Right renal pelvis (tissue), 4 donors: ENCODE measurements around the gene KRT79. TPM values are rescaled to one million over a fixed set of nuclear protein-coding genes. Genes with fewer than 3 reads are reported as not detected.
"Not testable (repeated sequence)": the region's sequence is repeated elsewhere in the genome, so short reads cannot be mapped to it uniquely, and the experiment has no call there.

Experiments used
- DNase-seq, 4 donors: peaks; one replicate each; pipeline ENCODE4 v3.0.0-alpha.2; 2013; ENCODE audit warnings: low read depth in 4 of 4, low spot score in 3 of 4, missing footprints in 1 of 4
- polyA plus RNA-seq, 4 donors: library from polyadenylated mRNA; unstranded; fragments of 120-200 nt; gene quantifications; one replicate each; pipeline ENCODE4 v1.2.1, GENCODE V29; 2013; ENCODE audit not compliant: insufficient read length in 4 of 4

KRT79 gene
- polyA plus RNA-seq, 4 donors, result not detected

DNA sequence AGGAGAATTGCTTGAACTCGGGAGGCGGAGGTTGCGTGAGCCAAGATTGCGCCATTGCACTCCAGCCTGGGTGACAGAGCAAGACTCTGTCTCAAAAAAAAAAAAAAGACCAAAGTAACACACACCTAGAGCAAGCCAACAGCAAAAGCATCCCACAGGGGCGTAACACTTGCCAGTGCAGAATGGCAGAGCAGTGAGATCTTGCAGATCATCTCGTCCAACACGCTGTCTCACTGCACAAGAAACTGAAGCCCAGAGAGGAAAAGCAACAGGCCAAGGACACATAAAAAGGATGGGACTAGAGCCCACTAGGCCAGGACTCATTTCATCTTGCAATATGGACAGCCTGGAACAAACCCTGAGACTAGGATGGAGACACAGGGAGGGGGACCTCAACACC lies 27.4 kb upstream of the KRT79 start:
- DNase-seq, result no peak

GRCh38 chr12:52860102-52860823 lies 26.2 kb upstream of the KRT79 start:
- DNase-seq, result no peak

DNA sequence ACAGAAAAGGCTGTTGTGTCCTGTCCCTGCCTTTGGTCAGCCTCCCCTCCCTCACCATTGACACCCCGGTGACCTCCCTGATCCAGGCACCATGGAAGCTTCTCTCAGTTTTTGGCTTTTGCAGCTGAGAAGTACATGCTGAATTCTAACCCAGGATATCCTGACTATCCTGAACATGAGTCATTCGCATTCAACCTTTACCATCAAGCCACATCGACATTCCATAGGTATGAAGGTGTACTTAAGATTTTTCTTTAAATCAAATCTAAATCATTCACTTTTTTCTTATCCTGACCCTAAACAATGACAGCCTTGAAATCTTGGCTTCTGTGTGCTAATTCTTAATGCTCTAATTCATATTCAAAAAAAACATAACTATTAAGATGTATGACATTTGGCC lies 23.4 kb upstream of the KRT79 start:
- no peak for DNase-seq

GRCh38 chr12:52856787-52857186 lies 22.7 kb upstream of the KRT79 start:
- no peak for DNase-seq

DNA sequence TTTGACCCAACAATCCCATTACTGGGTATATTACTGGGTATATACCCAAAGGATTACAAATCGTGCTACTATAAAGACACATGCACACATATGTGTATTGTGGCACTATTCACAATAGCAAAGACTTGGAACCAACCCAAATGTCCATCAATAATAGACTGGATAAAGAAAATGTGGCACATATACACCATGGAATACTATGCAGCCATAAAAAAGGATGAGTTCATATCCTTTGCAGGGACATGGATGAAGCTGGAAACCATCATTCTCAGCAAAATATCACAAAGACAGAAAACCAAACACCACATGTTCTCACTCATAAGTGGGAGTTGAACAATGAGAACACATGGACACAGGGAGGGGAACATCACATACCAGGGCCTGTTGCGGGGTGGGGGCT lies 22.0 kb upstream of the KRT79 start:
- not testable (repeated sequence) for DNase-seq

GRCh38 chr12:52851787-52852186 lies 17.7 kb upstream of the KRT79 start:
- DNase-seq, result no peak

GRCh38 chr12:52850681-52851080 lies 16.6 kb upstream of the KRT79 start:
- no peak for DNase-seq

DNA sequence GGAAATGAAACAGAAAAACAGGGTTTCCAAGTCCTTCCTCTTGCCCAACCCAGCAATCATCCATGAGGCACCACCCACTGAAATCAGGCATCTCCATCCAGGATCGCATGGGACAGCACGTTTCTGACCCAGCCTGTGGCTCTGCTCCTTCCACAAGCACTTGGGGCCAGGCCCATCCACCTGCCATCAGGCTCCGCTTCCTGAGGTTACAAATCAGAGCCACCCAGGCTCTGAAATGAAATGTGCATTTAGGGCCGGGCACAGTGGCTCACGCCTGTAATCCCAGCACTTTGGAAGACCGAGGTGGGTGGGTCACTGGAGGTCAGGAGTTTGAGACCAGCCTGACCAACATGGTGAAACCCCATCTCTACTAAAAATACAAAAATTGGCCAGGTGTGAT lies 15.4 kb upstream of the KRT79 start:
- DNase-seq, result no peak

DNA sequence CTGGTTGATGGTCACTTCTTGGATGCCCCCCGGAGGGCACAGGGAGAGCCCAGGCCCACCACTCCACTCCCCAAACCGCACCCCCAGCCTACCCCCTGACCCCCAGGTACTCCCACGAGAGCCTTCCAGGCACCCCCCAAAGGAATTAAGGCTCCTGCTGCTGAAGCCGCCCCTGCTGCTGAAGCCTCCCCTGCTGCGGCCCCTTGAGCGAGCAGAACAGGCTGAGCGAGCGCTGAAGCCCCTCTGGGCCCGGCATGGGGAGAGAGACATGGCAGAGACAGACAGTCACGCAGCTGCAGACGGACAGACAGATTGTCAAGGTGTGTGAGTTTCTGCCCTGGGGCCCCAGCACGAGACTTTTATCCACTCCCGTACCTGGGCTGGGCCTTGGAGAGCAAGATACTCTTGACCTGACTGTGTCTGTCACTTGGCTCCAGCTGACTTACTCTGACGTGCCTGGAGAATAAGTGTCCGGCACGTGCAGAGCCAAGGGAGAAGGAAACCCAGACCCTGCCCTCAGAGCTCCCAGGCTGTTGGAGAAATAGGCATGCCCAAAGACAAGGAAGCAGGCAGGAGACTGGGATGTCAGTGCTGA lies 14.6 kb upstream of the KRT79 start, which contains the start of gene KRT78:
Gene KRT78, minus strand, starts transcription at position 334 of the 595 bp plus-strand sequence. Its CDS starts 64 bp downstream, at position 270.
- no peak for DNase-seq

GRCh38 chr12:52847335-52848102 lies 13.4 kb upstream of the KRT79 start:
- DNase-seq, result no peak

DNA sequence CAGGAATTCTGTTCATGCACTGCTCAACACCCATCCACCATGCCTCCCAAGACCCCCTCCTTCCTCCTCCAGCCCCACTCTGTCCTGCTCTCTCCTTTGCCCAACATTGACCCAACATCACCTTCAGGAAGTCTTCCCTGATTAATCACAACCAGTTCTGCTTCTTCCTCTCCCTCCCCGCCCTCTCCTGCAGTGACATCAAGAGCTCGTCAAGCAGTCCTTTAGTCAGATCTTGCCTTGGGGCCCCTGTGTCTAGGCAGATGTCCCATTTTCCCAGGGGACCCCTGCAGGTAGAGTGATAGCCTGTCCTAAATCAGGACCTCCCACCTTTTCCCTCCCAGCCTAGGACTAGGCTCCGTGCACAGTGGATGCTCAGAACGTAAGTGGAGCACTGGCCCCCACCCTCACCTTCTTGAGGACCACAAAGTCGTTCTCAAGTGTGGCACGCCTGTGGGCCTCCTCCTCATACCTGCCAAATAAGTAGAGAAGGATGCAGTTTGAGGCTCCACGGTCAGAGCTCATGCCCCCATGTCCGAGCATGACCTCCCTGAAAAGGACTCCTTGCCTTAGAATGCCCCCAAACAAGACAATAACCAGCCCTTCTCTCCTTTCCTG lies 12.4 kb upstream of the KRT79 start:
- no peak for DNase-seq

DNA sequence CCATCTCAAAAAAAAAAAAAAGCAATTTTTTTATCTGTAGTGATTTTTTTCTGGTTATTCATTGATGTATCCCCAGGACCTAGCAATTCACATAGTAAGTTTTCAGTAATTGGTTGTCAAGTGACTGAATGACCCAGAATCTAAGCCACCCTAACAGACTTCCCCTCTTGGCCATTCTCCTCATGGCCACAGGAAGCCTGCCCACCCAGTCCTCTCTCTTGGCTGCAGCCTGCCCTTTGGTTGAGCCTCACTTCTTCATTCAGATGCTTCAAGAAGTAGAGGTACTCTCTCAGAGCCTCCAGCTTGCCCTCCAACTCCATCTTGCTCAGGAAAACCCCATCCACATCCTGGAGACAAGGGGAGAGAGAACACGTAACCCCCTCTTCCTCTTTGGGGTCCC lies 11.8 kb upstream of the KRT79 start:
- no peak for DNase-seq

- DNase-seq, result no peak
Observed at GRCh38 chr12:52844386-52844785, 10.3 kb upstream of the KRT79 start.

GRCh38 chr12:52839436-52840105 lies 5.5 kb upstream of the KRT79 start:
- DNase-seq, result no peak

- no peak for DNase-seq
Observed at GRCh38 chr12:52838609-52839435, 4.7 kb upstream of the KRT79 start.

DNA sequence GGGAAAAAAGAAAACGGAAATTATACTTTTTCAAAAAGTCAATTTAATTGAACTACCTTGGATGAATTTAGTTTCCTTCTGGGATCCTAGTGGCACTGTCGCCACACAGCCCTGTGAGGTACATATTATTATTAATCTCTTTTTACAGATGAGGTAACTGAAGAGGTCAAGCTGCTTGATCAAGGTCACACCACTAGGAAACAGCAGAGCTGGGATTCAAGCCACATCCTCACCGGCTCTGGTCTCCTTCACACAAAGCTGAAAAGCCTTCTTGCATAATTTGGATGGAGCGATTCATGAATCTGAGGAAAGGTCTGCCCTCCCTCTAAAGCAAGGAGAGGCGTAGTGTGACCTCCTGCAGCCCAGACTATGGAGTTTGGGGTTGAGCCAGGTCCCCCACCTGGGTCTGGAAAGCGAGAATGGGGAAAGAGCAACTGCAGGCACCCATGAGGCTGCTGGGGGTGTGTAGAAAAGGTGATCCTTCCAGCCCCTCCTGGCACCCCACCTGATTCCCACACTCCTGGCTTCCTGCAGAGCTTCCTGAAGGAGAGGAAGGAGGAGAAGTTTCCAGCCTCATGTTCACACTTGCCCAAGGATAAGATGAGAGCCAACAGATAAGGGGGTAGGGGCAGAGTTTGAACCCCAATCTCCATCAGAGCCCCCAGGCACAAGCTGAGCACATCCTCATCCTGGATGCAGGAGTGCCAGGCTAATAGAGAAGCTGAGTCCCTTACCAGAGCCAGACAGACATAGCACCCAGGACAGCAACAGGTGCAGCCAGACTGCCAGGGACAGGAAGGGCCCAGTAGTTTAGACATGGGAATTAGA lies 3.9 kb upstream of the KRT79 start:
- DNase-seq, result no peak

GRCh38 chr12:52837413-52837741 lies 3.3 kb upstream of the KRT79 start:
- no peak for DNase-seq

GRCh38 chr12:52836491-52837412 lies 2.6 kb upstream of the KRT79 start:
- DNase-seq, result no peak
